K562 (cell line): Measurements from ENCODE around the gene PIGN. TPM values are rescaled to one million over a fixed set of nuclear protein-coding genes. Genes with fewer than 3 reads are reported as not detected.

Experiments used
- ATAC-seq: fragments of 200-7000 bp; cut with Tn5 transposase; 3 replicates; pipeline ENCODE4 v1.9.1; 2020; ENCODE audit warnings: moderate library complexity
- BruUV-seq: library from RNA; stranded (reverse); fragments of 400-500 nt; replicated peaks from 2 replicates; lab custom pipeline; 2021; lab: Mats Ljungman, UMichigan
- CTCF ChIA-PET: fragments of 300-600 bp; formaldehyde crosslinking; extraction: SDS; loops from one replicate; lab custom pipeline; 2021; ENCODE audit warnings: low intra/inter-chr PET ratio; lab: Yijun Ruan, JAX
- POLR2A ChIA-PET: fragments of 300-600, 350-650 bp; sonication (Branson Sonifier 250); formaldehyde crosslinking; extraction: SDS; loops from one replicate; lab custom pipeline; 2021; ENCODE audit warnings: antibody characterized with exemption, inconsistent platforms; lab: Yijun Ruan, JAX
- DNase-seq, 4 experiments: peaks; one replicate each; pipeline versions ENCODE4 v3.0.0 to v3.0.0-alpha.2; 2011 to 2018; ENCODE audit warnings: low spot score in 3 of 4, mixed read lengths in 3 of 4; ENCODE audit errors: extremely low read depth in 1 of 4
- FAIRE-seq: peaks from 2 replicates; lab custom pipeline; 2011; peaks lifted over from hg19 to GRCh38; lab: Jason Lieb, UNC
- H2AFZ ChIP-seq: 2 replicates; pipeline ENCODE4 v1.6.0; 2011; ENCODE audit warnings: low read depth, low read length, control low read depth, inconsistent platforms
- H3K27ac ChIP-seq: fragments of 200-600 bp; 3 replicates; pipeline ENCODE4 v1.8.0; 2011; ENCODE audit warnings: low read depth, mild to moderate bottlenecking, control low read depth, inconsistent platforms, low read length, moderate library complexity, mixed read lengths; ENCODE audit errors: extremely low read depth
- H3K27me3 ChIP-seq, 2 experiments: fragments of 300-600 bp in 1 of 2; 2 replicates in 1 of 2; 3 replicates in 1 of 2; pipeline versions ENCODE4 v1.6.0 to v1.8.0; 2011; ENCODE audit warnings: inconsistent platforms in 2 of 2, low read length in 2 of 2, mild to moderate bottlenecking in 1 of 2, mixed read lengths in 1 of 2, moderate library complexity in 1 of 2; ENCODE audit not compliant: control insufficient read depth in 2 of 2, insufficient read depth in 2 of 2
- H3K36me3 ChIP-seq: fragments of 300-600 bp; 3 replicates; pipeline ENCODE4 v1.8.0; 2011; ENCODE audit warnings: mild to moderate bottlenecking, low read length, inconsistent platforms; ENCODE audit not compliant: control insufficient read depth, insufficient read depth
- H3K4me1 ChIP-seq, 2 experiments: fragments of 200-600 bp in 1 of 2; replicated peaks in 1 of 2; 2 replicates in 1 of 2; 3 replicates in 1 of 2; pipeline versions ENCODE4 v1.5.1 to v1.8.0; 2011; ENCODE audit warnings: inconsistent platforms in 2 of 2, low read length in 2 of 2, mild to moderate bottlenecking in 1 of 2, mixed read lengths in 1 of 2, moderate library complexity in 1 of 2; ENCODE audit not compliant: control insufficient read depth in 2 of 2, insufficient read depth in 2 of 2
- H3K4me2 ChIP-seq: 2 replicates; pipeline ENCODE4 v1.6.1; 2011; ENCODE audit warnings: low read length, control low read depth, inconsistent platforms, mixed read lengths; ENCODE audit not compliant: insufficient read depth
- H3K4me3 ChIP-seq: fragments of 200-600 bp; sonication (generic), shearing (Covaris generic); 2 replicates; pipeline ENCODE4 v1.5.1; 2016; ENCODE audit warnings: control low read depth, inconsistent platforms
- H3K79me2 ChIP-seq: fragments of 200-600 bp; 3 replicates; pipeline ENCODE4 v1.8.0; 2011; ENCODE audit warnings: low read length, inconsistent platforms; ENCODE audit not compliant: control insufficient read depth, insufficient read depth
- H3K9ac ChIP-seq, 2 experiments: 2 replicates each; pipeline versions ENCODE4 v1.6.0 to v1.6.1; 2011; ENCODE audit warnings: low read depth in 2 of 2, low read length in 2 of 2, control low read depth in 1 of 2, inconsistent platforms in 1 of 2, mild to moderate bottlenecking in 1 of 2, mixed read lengths in 1 of 2; ENCODE audit not compliant: insufficient read depth in 1 of 2
- H3K9me1 ChIP-seq: one replicate; pipeline ENCODE4 v1.6.0; 2011; ENCODE audit warnings: inconsistent platforms, mild to moderate bottlenecking, low read length, moderate library complexity; ENCODE audit not compliant: control insufficient read depth, insufficient read depth
- H3K9me3 ChIP-seq: replicated peaks from 2 replicates; pipeline ENCODE4 v1.5.1; 2011; ENCODE audit warnings: low read depth, low read length, inconsistent platforms; ENCODE audit not compliant: control insufficient read depth, insufficient read depth
- H4K20me1 ChIP-seq: replicated peaks from 2 replicates; pipeline ENCODE4 v1.6.1; 2011; ENCODE audit warnings: low read length, inconsistent platforms, mixed read lengths; ENCODE audit not compliant: control insufficient read depth, insufficient read depth
- FOXK1 ChIP-seq: sonication (generic); formaldehyde crosslinking; IDR thresholded peaks from 2 replicates; pipeline ENCODE4 v1.8.0; 2022; ENCODE audit warnings: missing genetic modification reagents, mild to moderate bottlenecking, borderline replicate concordance
- HDAC1 ChIP-seq, 2 experiments: fragments of 450-650 bp; IDR thresholded peaks; 2 replicates each; pipeline ENCODE4 v1.6.1; 2016 to 2017; ENCODE audit warnings: inconsistent platforms in 1 of 2, mild to moderate bottlenecking in 1 of 2, moderate library complexity in 1 of 2
- MLLT1 ChIP-seq, 2 experiments: fragments of 450-650 bp; IDR thresholded peaks; 2 replicates each; pipeline ENCODE4 v1.6.1; 2016
- NFE2L1 ChIP-seq: fragments of 450-650 bp; IDR thresholded peaks from 2 replicates; pipeline ENCODE4 v1.6.1; 2016; ENCODE audit warnings: missing genetic modification characterization, low read depth, mild to moderate bottlenecking, missing compliant biosample characterization, moderate library complexity, borderline replicate concordance
- SMARCA4 ChIP-seq: fragments of 450-650 bp; IDR thresholded peaks from 2 replicates; pipeline ENCODE4 v1.6.1; 2016
- ZNF224 ChIP-seq: sonication (generic); formaldehyde crosslinking; IDR thresholded peaks from 2 replicates; pipeline ENCODE4 v1.8.0; 2022; ENCODE audit warnings: mild to moderate bottlenecking, missing genetic modification reagents
- ZNF584 ChIP-seq: fragments of 200-800 bp; sonication (Bioruptor generic); IDR thresholded peaks from 2 replicates; pipeline ENCODE4 v1.6.1; 2016; ENCODE audit warnings: low read depth, mild to moderate bottlenecking, missing genetic modification characterization, missing compliant biosample characterization
- ZNF76 ChIP-seq: fragments of 250-450 bp; sonication (Bioruptor Pico); IDR thresholded peaks from 2 replicates; pipeline ENCODE4 v1.4.0; 2020; ENCODE audit warnings: mild to moderate bottlenecking, moderate library complexity, borderline replicate concordance
- ZNF764 ChIP-seq: fragments of 250-450 bp; sonication (Bioruptor Pico); IDR thresholded peaks from 2 replicates; pipeline ENCODE4 v1.4.0; 2020; ENCODE audit warnings: low read depth, mild to moderate bottlenecking, moderate library complexity
- WGBS: fragments of 100-300 bp; shearing (Covaris generic); methylation state at CpG from one replicate; pipeline ENCODE4 v1.1.6; 2016; ENCODE audit warnings: low coverage, mixed read lengths; ENCODE audit not compliant: insufficient coverage; ENCODE audit errors: missing lambda C conversion rate; 5-methylcytosine and 5-hydroxymethylcytosine counted together
- in situ Hi-C: fragments of 300-500 bp; cut with MboI; formaldehyde crosslinking; loops from 4 replicates; pipeline ENCODE4 v1.15.0; 2018; ENCODE audit warnings: inconsistent platforms, mixed read lengths
- intact Hi-C: fragments of 100-400 bp; cut with micrococcal nuclease; formaldehyde crosslinking; loops from 2 replicates; pipeline ENCODE4 v1.14.2; 2022
- polyA plus RNA-seq, 8 experiments: library from polyadenylated mRNA; depleted of rRNA in 4 of 8; stranded (reverse) in 5 of 8; unstranded in 3 of 8; fragments of >200 nt; fragmentation: Nextera tagmentation in 2 of 8; fragmentation: Illumina TruSeq in 1 of 8; extraction: Ambion mirVana in 2 of 8; extraction: Trizol in 1 of 8; gene quantifications; 2 replicates each; pipeline versions ENCODE4 v1.2.1 to v1.2.3, GENCODE V29; 2011 to 2014; ENCODE audit warnings: inconsistent platforms in 1 of 8, missing spikeins in 1 of 8
- total RNA-seq, 7 experiments: library from RNA; depleted of rRNA in 6 of 7; stranded (reverse); fragments of >200 nt in 6 of 7; fragmentation: Illumina TruSeq in 2 of 7; extraction: Trizol in 2 of 7; gene quantifications; 2 replicates each; pipeline versions ENCODE4 v1.2.1 to v1.2.3, GENCODE V29; 2011 to 2021; ENCODE audit warnings: low replicate concordance in 1 of 7

The PIGN gene
- total and polyA plus RNA-seq, 9 of the 15 experiments (the other 6 are each of a cell fraction or from before 2014, with no cell fraction given): 9.9 to 25.6 (median 17.3) TPM

GRCh38 chr18:62152844-62153243 is 34.0 kb downstream of the PIGN start:
- intact Hi-C loops: no loop called here
- ChIA-PET CTCF (no interaction called here), POLR2A (no interaction called here)
- no TSS peak for BruUV-seq
- Histone ChIP-seq H3K36me3 (no peaks in the 10 kb centered on the region), H3K4me1 (no peaks in the 10 kb centered on the region), H3K27ac (no peak overlapping the region), H3K27me3 (no peaks in the 10 kb centered on the region), H3K4me3 (no peak overlapping the region), H3K9me3 (no peaks in the 10 kb centered on the region), H3K79me2 (no peaks in the 10 kb centered on the region), H3K9me1 (no peaks in the 10 kb centered on the region), H4K20me1 (no peaks in the 10 kb centered on the region), H3K4me2 (no peak overlapping the region), H3K9ac (no peak overlapping the region), H2AFZ (no peak overlapping the region)
- 67% methylated on average over 1 of the region's 1 CpG for WGBS
- TF ChIP-seq MLLT1 (IDR thresholded peaks at IDR 0.05) (no peak), ZNF224 (no peak), ZNF76 (CRISPR knock-in tag) (no peak), NFE2L1 (no peak), FOXK1 (CRISPR knock-in tag) (no peak), HDAC1 (IDR thresholded peaks at IDR 0.05) (no peak), ZNF584 (no peak), SMARCA4 (no peak), ZNF764 (no peak)
- in situ Hi-C loops: no loop called here
- no peak for ATAC-seq
- DNase-seq: no peak
- no peak for FAIRE-seq
